NCI-H187 (cell line): Measurements from ENCODE around the gene PAX2.

Source experiments
- DNase-seq, 2 experiments: peaks; one replicate each; lab custom pipeline; 2025; lab: John Stamatoyannopoulos, UW

Gene PAX2

DNA sequence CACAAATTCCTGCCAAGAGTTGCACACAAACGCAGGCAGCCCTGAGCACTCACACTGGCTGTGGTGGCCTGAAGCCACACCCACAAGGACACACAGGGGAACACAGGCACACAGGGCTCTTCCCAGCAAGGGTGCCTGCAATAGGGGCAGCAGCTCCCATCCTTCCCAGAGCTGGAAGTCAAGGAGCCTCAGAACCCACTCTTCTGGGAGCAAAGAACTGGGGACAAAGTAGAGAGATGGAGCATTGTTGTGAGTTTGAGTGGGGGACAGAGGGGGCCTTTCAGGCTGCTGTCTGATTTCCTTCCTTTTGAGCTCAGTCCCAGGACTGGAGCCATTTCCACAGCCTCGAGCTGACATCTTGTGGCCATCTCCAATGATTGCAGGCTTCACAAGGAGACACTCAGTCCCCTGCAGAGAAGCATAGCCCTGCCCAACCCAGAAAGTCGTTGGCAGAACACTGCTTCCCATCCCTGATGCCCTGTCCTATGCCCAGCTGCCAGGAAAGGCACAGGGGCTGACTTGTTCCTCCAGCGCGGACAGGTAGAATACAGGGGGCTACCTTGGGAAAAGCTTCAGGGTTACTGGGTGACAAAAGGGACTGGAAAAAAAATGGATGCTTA is 133.0 kb downstream of the PAX2 start:
- no peak for DNase-seq
